ENCODE data around the gene EMC8. TPM values are rescaled to one million over a fixed set of nuclear protein-coding genes. Genes with fewer than 3 reads are reported as not detected.

The EMC8 gene
- polyA plus RNA-seq, 1 donor (not counting 4 experiments of a cell fraction or from before 2014, with no cell fraction given): 38.5 TPM

- no peak overlapping the region for H3K9ac ChIP-seq (ENCODE audit: control insufficient read depth, extremely low read depth, insufficient read depth, low read length)
- H4K20me1 ChIP-seq (ENCODE audit: control insufficient read depth, extremely low read depth, insufficient read depth, low read length): peaks cover 8% of the 10 kb centered on the region
- FAIRE-seq (no peak), DNase-seq (ENCODE audit: low read depth, low spot score) (no peak)
- H3K27me3 ChIP-seq (ENCODE audit: control insufficient read depth, extremely low read depth, insufficient read depth, low read length): no peaks in the 10 kb centered on the region
- H2AFZ ChIP-seq (ENCODE audit: control insufficient read depth, low read length): no peak overlapping the region
- H3K4me2 ChIP-seq (ENCODE audit: control insufficient read depth, extremely low read depth, insufficient read depth, low read depth, low read length): no peak overlapping the region
- no peaks in the 10 kb centered on the region for H3K9me1 ChIP-seq (ENCODE audit: control insufficient read depth, extremely low read depth, insufficient read depth, low read length)
- H3K4me1 ChIP-seq (ENCODE audit: control insufficient read depth, extremely low read depth, insufficient read depth, low read length): peaks cover 14% of the 10 kb centered on the region
- dilution Hi-C loops (cut with MboI; ENCODE audit: extremely low pct_ligation_motif_present, low sequenced_read_pairs): no loop called here
- TF ChIP-seq CTCF (optimal IDR thresholded peaks at IDR 0.05 in 1 of 3, IDR thresholded peaks at IDR 0.05 in 1 of 3, conservative IDR thresholded peaks at IDR 0.05 in 1 of 3; ENCODE audit: extremely low read depth in 1 of 3, insufficient read depth in 2 of 3, low read length in 3 of 3) (no peak), EZH2 (IDR thresholded peaks at IDR 0.05; ENCODE audit: low read length) (no peak)
- H3K27ac ChIP-seq (ENCODE audit: control insufficient read depth, insufficient read depth, low read length): no peak overlapping the region
- peaks cover 36 to 38% of the 10 kb centered on the region in 2 experiments for H3K36me3 ChIP-seq (ENCODE audit: control insufficient read depth in 2 of 2, extremely low read depth in 1 of 2, insufficient read depth in 2 of 2, low read length in 2 of 2)
- H3K79me2 ChIP-seq (ENCODE audit: control insufficient read depth, insufficient read depth, low read length): peaks cover 24% of the 10 kb centered on the region
- no peak overlapping the region for H3K4me3 ChIP-seq (ENCODE audit: control insufficient read depth in 2 of 3, extremely low read depth in 1 of 3, insufficient read depth in 2 of 3, low read depth in 1 of 3, low read length in 3 of 3)
- H3K9me3 ChIP-seq (ENCODE audit: control insufficient read depth, low read depth, low read length): no peaks in the 10 kb centered on the region
These were observed 19.1 kb downstream of the EMC8 start for GRCh38 chr16:85780281-85780680.

- Histone ChIP-seq H2AFZ (ENCODE audit: control insufficient read depth, low read length) (no peak overlapping the region), H3K9ac (ENCODE audit: control insufficient read depth, extremely low read depth, insufficient read depth, low read length) (no peak overlapping the region), H3K79me2 (ENCODE audit: control insufficient read depth, insufficient read depth, low read length) (peaks cover 17% of the 10 kb centered on the region), H3K27ac (ENCODE audit: control insufficient read depth, insufficient read depth, low read length) (no peak overlapping the region), H3K4me2 (ENCODE audit: control insufficient read depth, extremely low read depth, insufficient read depth, low read depth, low read length) (no peak overlapping the region), H3K9me1 (ENCODE audit: control insufficient read depth, extremely low read depth, insufficient read depth, low read length) (no peaks in the 10 kb centered on the region), H3K4me1 (ENCODE audit: control insufficient read depth, extremely low read depth, insufficient read depth, low read length) (peaks cover 14% of the 10 kb centered on the region), H4K20me1 (ENCODE audit: control insufficient read depth, extremely low read depth, insufficient read depth, low read length) (peaks cover 8% of the 10 kb centered on the region), H3K9me3 (ENCODE audit: control insufficient read depth, low read depth, low read length) (no peaks in the 10 kb centered on the region), H3K27me3 (ENCODE audit: control insufficient read depth, extremely low read depth, insufficient read depth, low read length) (no peaks in the 10 kb centered on the region), H3K36me3 (ENCODE audit: control insufficient read depth in 2 of 2, extremely low read depth in 1 of 2, insufficient read depth in 2 of 2, low read length in 2 of 2) (peaks cover 31 to 35% of the 10 kb centered on the region in 2 experiments), H3K4me3 (ENCODE audit: control insufficient read depth in 2 of 3, extremely low read depth in 1 of 3, insufficient read depth in 2 of 3, low read depth in 1 of 3, low read length in 3 of 3) (no peak overlapping the region)
- DNase-seq (ENCODE audit: low read depth, low spot score) (no peak), FAIRE-seq (no peak)
- dilution Hi-C loops (cut with MboI; ENCODE audit: extremely low pct_ligation_motif_present, low sequenced_read_pairs): no loop called here
- TF ChIP-seq CTCF (optimal IDR thresholded peaks at IDR 0.05 in 1 of 3, IDR thresholded peaks at IDR 0.05 in 1 of 3, conservative IDR thresholded peaks at IDR 0.05 in 1 of 3; ENCODE audit: extremely low read depth in 1 of 3, insufficient read depth in 2 of 3, low read length in 3 of 3) (no peak), EZH2 (IDR thresholded peaks at IDR 0.05; ENCODE audit: low read length) (no peak)
These were observed 20.5 kb downstream of the EMC8 start for GRCh38 chr16:85778873-85779272.
